ENCODE results near the gene RIMS4.

Gene RIMS4

DNA sequence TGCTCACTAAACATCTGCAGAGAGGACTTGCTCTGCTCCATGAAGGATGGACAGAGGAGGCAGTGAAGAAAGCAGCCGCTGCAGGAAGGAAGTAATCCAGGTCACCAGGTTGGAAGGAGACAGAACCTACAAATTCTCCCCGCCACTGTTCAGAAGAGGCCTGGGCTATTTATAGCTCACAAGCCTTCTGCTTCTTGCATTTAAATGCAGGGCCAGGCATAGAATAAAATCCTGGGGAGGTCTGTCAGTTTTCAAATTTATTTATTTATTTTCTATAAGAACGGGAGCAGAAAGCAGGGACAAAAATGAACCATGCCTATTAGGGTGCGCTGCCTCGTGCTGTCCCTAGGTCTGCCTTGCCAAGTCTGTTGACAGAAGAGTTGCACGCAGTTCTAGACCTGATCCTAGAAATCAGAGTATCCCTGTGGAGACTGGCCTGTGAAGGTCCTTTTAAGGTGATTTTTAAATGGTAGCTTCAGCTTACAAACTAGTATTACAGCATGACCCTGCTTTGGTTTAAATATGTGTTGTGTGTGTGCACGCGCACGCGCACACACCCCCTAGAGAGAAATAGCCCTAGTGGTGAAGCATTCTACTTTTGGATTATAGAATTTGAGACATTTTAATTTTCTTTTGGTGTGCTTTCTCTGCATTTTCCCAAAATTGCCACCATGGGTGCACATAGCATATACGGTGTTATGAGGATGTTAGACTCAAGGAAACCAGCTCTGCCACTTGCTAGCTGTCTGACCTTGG is 19.5 kb downstream of the RIMS4 start:
- Histone ChIP-seq H3K27me3 (ENCODE audit: control insufficient read depth, insufficient read depth, low read length) (peaks cover 61% of the 10 kb centered on the region), H3K4me3 (ENCODE audit: low read length) (no peak overlapping the region), H3K4me1 (ENCODE audit: control insufficient read depth, insufficient read depth, low read length) (no peaks in the 10 kb centered on the region), H3K9ac (ENCODE audit: low read depth, low read length) (no peak overlapping the region), H3K36me3 (ENCODE audit: insufficient read depth, low read length) (no peaks in the 10 kb centered on the region), H3K9me3 (replicated peaks; ENCODE audit: low read length) (no peaks in the 10 kb centered on the region), H3K4me2 (ENCODE audit: low read length) (no peak overlapping the region)

DNA sequence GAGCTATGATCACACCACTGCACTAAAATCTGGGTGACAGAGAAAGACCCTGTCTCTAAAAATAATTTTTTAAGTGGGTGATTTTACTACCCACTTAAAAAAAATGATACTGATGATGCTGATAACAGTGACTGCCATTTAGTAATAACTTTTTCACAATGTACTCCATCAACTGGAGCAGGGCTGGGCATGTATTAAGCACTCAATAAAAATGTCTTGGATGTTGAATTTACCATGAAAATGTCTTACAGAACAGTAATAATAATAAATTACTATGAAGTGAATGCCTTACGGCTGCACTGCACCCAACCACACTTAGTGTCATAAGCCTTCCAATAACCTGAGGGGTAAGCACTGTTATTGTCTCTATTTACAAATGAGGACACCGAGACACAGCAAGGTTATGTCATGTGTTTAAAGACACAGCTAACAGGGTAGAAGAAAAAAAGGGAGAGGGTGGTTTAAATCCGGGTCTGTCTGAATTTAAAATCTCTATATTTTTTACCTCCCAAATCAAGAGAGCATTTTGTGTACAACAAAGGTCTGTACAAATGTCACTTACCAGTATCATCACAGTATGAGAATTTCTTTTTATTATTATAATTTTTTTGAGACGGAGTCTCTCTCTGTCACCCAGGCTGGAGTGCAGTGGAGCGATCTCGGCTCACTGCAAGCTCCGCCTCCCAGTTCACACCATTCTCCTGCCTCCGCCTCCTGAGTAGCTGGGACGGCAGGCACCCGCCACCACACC is 21.5 kb downstream of the RIMS4 start:
- Histone ChIP-seq H3K4me1 (ENCODE audit: control insufficient read depth, insufficient read depth, low read length) (no peaks in the 10 kb centered on the region), H3K9me3 (replicated peaks; ENCODE audit: low read length) (no peaks in the 10 kb centered on the region), H3K27me3 (ENCODE audit: control insufficient read depth, insufficient read depth, low read length) (peaks cover 62% of the 10 kb centered on the region), H3K4me2 (ENCODE audit: low read length) (no peak overlapping the region), H3K4me3 (ENCODE audit: low read length) (no peak overlapping the region), H3K9ac (ENCODE audit: low read depth, low read length) (no peak overlapping the region), H3K36me3 (ENCODE audit: insufficient read depth, low read length) (no peaks in the 10 kb centered on the region)

DNA sequence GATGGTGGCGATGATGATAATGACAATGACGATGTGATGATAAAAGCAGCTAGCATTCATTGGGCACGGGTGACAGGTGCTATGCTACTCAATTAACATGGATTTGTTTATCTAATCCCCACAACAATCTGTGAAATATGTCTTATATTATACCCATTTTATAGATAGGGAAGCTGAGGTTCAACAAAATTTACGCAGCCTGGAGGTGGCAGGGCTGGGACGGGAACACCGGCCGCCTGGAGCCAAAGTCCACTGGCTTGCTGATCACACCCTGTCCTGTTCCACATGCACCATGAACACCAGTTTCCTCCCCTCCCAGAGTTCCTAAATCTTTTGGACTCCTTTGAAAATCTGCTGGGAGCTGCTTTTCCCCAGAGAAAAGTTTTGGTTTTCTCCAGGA is 23.0 kb downstream of the RIMS4 start:
- no peaks in the 10 kb centered on the region for H3K36me3 ChIP-seq (ENCODE audit: insufficient read depth, low read length)
- H3K9ac ChIP-seq (ENCODE audit: low read depth, low read length), result no peak overlapping the region
- H3K4me3 ChIP-seq (ENCODE audit: low read length), result no peak overlapping the region
- H3K4me2 ChIP-seq (ENCODE audit: low read length), result no peak overlapping the region
- peaks cover 60% of the 10 kb centered on the region for H3K27me3 ChIP-seq (ENCODE audit: control insufficient read depth, insufficient read depth, low read length)
- H3K4me1 ChIP-seq (ENCODE audit: control insufficient read depth, insufficient read depth, low read length), result no peaks in the 10 kb centered on the region
- no peaks in the 10 kb centered on the region for H3K9me3 ChIP-seq (replicated peaks; ENCODE audit: low read length)

DNA sequence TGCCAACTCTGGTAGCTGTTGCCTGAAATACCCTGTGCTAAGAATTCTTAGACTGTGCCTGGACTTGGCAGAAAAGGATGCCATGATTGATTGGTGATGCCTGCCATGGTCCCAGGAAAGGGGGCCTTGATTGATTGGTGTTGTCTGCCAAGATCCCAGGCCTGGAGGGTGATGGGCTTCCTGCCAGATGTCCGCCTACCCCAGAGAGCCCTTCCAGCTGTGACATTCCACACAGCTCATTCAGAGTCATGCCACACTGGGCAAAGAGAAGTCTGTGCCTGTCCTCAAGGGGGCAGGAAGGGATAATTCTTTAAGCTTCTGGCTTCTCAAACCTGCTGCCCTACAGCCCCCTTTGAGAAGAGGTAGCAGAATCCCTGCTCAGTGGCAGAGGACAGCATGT is 24.6 kb downstream of the RIMS4 start:
- no peaks in the 10 kb centered on the region for H3K36me3 ChIP-seq (ENCODE audit: insufficient read depth, low read length)
- no peak overlapping the region for H3K9ac ChIP-seq (ENCODE audit: low read depth, low read length)
- H3K9me3 ChIP-seq (replicated peaks; ENCODE audit: low read length), result no peaks in the 10 kb centered on the region
- no peak overlapping the region for H3K4me3 ChIP-seq (ENCODE audit: low read length)
- H3K4me1 ChIP-seq (ENCODE audit: control insufficient read depth, insufficient read depth, low read length), result no peaks in the 10 kb centered on the region
- H3K4me2 ChIP-seq (ENCODE audit: low read length), result no peak overlapping the region
- peaks cover 62% of the 10 kb centered on the region for H3K27me3 ChIP-seq (ENCODE audit: control insufficient read depth, insufficient read depth, low read length)

DNA sequence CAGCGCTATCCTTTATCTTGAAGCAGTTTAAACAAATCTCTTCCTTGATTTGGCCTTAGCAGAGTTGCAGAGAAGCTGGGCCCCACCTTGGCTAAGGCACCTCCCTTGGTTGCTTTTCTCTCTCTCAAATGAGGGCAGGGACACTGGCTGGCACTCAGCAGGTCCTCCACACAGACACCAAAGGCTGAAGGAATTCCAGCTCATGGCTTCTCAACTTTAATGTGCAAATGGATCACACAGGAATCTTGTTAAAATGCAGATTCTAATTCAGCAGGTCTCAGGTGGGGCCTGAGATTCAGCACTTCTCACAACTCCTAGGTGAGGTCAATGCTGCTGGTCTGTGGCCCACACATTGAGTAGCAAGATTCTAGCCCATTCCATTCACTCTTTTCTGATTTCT is 25.7 kb downstream of the RIMS4 start:
- Histone ChIP-seq H3K9ac (ENCODE audit: low read depth, low read length) (no peak overlapping the region), H3K4me2 (ENCODE audit: low read length) (no peak overlapping the region), H3K27me3 (ENCODE audit: control insufficient read depth, insufficient read depth, low read length) (peaks cover 53% of the 10 kb centered on the region), H3K36me3 (ENCODE audit: insufficient read depth, low read length) (no peaks in the 10 kb centered on the region), H3K4me1 (ENCODE audit: control insufficient read depth, insufficient read depth, low read length) (no peaks in the 10 kb centered on the region), H3K9me3 (replicated peaks; ENCODE audit: low read length) (no peaks in the 10 kb centered on the region), H3K4me3 (ENCODE audit: low read length) (no peak overlapping the region)

DNA sequence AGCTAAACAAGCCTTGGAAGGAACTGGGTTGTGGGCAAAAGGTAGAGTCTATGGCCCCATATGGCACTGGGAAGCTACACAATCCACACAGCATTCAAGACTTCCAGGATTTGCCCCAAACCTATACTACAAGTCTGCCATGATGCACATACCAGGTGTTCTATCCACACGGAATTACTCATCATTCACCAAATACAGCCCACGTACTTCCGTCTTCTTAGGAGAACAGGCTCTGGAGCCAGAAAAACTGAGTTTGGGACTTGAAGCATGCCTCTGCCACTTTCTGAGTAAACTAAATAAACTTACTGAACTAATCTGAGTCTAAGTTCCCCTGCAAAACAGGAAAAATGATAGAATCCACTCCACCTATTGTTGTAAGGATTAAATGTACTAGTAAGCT is 28.6 kb downstream of the RIMS4 start:
- no peak overlapping the region for H3K4me3 ChIP-seq (ENCODE audit: low read length)
- H3K36me3 ChIP-seq (ENCODE audit: insufficient read depth, low read length), result no peaks in the 10 kb centered on the region
- no peaks in the 10 kb centered on the region for H3K4me1 ChIP-seq (ENCODE audit: control insufficient read depth, insufficient read depth, low read length)
- no peaks in the 10 kb centered on the region for H3K9me3 ChIP-seq (replicated peaks; ENCODE audit: low read length)
- no peak overlapping the region for H3K9ac ChIP-seq (ENCODE audit: low read depth, low read length)
- H3K27me3 ChIP-seq (ENCODE audit: control insufficient read depth, insufficient read depth, low read length), result peaks cover 33% of the 10 kb centered on the region
- H3K4me2 ChIP-seq (ENCODE audit: low read length), result no peak overlapping the region

DNA sequence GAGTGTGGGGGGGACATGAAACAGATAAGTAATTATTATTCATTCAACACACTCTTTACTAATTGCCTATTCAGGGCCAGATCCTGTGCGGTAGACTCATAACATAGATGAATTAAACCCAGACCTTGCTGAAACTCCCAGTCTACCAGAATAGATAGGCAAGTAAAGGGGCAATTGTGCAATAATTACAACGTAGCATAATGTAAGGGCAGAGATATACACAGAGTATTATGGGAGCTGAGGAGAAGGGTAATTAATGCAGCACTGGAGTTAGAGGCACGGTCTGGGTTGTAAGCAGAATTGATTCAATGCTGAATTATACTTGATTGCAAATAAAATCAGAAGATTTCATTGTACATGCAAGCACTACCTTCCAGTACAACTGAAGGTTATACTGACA is 29.2 kb downstream of the RIMS4 start:
- H3K9me3 ChIP-seq (replicated peaks; ENCODE audit: low read length), result no peaks in the 10 kb centered on the region
- peaks cover 27% of the 10 kb centered on the region for H3K27me3 ChIP-seq (ENCODE audit: control insufficient read depth, insufficient read depth, low read length)
- no peak overlapping the region for H3K4me3 ChIP-seq (ENCODE audit: low read length)
- H3K36me3 ChIP-seq (ENCODE audit: insufficient read depth, low read length), result no peaks in the 10 kb centered on the region
- H3K4me2 ChIP-seq (ENCODE audit: low read length), result no peak overlapping the region
- no peak overlapping the region for H3K9ac ChIP-seq (ENCODE audit: low read depth, low read length)
- H3K4me1 ChIP-seq (ENCODE audit: control insufficient read depth, insufficient read depth, low read length), result no peaks in the 10 kb centered on the region

DNA sequence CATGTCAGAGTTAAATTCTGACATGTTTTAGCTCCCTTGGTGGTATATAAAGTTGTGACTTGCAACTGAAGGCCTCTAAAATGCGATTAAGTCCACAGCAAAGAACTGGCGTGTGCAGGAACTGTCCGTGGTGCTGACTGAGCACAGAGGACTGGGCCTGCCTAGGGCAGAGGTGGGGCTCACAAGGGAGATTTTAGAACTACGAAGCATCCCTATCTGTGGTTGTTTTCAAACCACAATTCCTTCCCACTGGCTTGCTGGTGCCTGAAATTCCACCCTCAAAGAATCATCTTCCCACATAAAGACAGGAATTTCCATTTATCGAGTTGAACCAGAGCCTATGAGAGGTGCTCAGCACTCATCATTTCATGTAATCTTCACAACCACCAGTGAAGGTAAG is 30.1 kb downstream of the RIMS4 start:
- H3K9ac ChIP-seq (ENCODE audit: low read depth, low read length), result no peak overlapping the region
- H3K9me3 ChIP-seq (replicated peaks; ENCODE audit: low read length), result no peaks in the 10 kb centered on the region

DNA sequence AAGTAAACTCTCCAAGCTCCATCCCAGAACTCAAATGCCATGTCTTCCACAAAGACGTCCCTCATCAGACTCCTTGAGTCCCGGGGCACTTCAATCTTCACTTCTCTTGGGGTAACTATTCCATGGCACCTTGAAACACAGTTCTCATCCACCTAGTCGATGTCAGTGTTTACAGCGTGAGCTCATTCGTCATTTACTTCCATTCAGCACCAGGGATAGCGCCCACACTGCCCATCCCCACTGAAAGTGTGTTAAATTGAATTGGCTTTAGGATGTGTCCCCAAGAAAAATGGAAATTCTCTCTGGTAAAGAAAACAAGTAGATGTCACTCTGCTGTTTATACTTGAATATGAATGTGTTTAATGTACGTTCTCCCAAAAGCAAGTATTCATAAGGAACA is 33.4 kb downstream of the RIMS4 start:
- no peaks in the 10 kb centered on the region for H3K9me3 ChIP-seq (replicated peaks; ENCODE audit: low read length)
- H3K36me3 ChIP-seq (ENCODE audit: insufficient read depth, low read length), result no peaks in the 10 kb centered on the region
- H3K4me1 ChIP-seq (ENCODE audit: control insufficient read depth, insufficient read depth, low read length), result no peaks in the 10 kb centered on the region
- no peak overlapping the region for H3K4me3 ChIP-seq (ENCODE audit: low read length)
- H3K27me3 ChIP-seq (ENCODE audit: control insufficient read depth, insufficient read depth, low read length), result peaks cover 9% of the 10 kb centered on the region
- H3K9ac ChIP-seq (ENCODE audit: low read depth, low read length), result no peak overlapping the region
- H3K4me2 ChIP-seq (ENCODE audit: low read length), result no peak overlapping the region

More for the DNA sequence above, 30.1 kb downstream of the RIMS4 start:
- Histone ChIP-seq H3K27me3 (ENCODE audit: control insufficient read depth, insufficient read depth, low read length) (peaks cover 21% of the 10 kb centered on the region), H3K4me2 (ENCODE audit: low read length) (no peak overlapping the region), H3K4me1 (ENCODE audit: control insufficient read depth, insufficient read depth, low read length) (no peaks in the 10 kb centered on the region), H3K4me3 (ENCODE audit: low read length) (no peak overlapping the region), H3K36me3 (ENCODE audit: insufficient read depth, low read length) (no peaks in the 10 kb centered on the region)

DNA sequence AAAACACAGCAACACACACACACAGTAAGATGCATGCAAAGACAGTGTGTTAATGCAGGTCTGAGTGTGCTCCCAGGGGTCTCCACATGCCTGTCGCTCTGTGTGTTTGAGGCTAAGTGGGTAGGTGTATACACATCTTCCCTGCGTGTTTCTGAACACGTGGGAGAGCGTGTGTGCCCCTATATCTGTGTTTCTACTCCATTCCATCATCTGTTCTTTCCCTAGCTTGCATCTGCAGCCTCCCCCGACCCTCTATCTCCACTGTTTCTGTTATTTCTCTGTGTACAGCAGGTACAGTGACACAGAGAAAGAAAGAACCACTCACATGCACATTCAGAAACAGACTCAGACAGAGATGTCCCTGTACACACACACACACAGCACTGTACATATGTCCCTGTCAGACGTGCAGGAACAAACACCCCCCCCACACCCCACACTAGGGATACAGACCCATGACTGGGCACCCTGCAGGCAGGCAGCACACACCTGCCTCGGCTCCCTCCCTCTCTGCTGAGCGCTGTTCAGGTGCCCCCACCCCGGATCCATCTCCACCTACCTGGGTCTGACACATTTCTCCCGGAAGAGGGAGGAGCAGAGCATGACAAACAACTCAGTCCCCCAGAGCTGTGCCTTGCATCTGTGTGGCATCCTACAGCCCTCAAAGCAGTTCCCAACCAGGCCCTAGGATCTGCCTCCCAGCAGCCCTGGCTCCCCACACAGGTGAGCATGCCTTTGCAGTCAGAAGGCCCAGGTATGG is 37.1 kb downstream of the RIMS4 start:
- Histone ChIP-seq H3K27me3 (ENCODE audit: control insufficient read depth, insufficient read depth, low read length) (peaks cover 37% of the 10 kb centered on the region), H3K9ac (ENCODE audit: low read depth, low read length) (no peak overlapping the region), H3K4me1 (ENCODE audit: control insufficient read depth, insufficient read depth, low read length) (no peaks in the 10 kb centered on the region), H3K4me2 (ENCODE audit: low read length) (no peak overlapping the region), H3K9me3 (replicated peaks; ENCODE audit: low read length) (no peaks in the 10 kb centered on the region), H3K4me3 (ENCODE audit: low read length) (no peak overlapping the region), H3K36me3 (ENCODE audit: insufficient read depth, low read length) (no peaks in the 10 kb centered on the region)

DNA sequence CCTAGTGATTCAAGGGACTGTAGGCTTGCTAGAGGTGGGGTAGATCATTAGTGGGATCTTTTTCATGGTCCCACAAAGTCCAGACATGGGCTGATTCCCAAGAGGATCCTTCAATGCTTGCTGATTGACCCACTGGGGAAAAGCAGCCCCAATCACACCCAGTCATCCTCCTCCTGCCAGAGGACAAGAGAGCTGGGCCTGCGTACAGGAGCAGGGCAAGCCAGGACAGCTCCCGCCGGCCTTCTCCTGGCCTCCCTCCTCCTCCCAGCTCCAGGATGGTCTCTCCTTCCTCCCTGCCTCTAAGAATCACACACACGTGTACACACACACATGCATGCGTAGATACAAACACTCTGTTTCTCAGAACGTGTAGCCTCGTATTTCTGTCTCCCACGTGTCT is 37.7 kb downstream of the RIMS4 start:
- H3K27me3 ChIP-seq (ENCODE audit: control insufficient read depth, insufficient read depth, low read length), result peaks cover 43% of the 10 kb centered on the region
- H3K4me2 ChIP-seq (ENCODE audit: low read length), result no peak overlapping the region
- no peaks in the 10 kb centered on the region for H3K4me1 ChIP-seq (ENCODE audit: control insufficient read depth, insufficient read depth, low read length)
- H3K4me3 ChIP-seq (ENCODE audit: low read length), result no peak overlapping the region
- no peaks in the 10 kb centered on the region for H3K9me3 ChIP-seq (replicated peaks; ENCODE audit: low read length)
- no peaks in the 10 kb centered on the region for H3K36me3 ChIP-seq (ENCODE audit: insufficient read depth, low read length)
- no peak overlapping the region for H3K9ac ChIP-seq (ENCODE audit: low read depth, low read length)

Data from skeletal muscle satellite cell (primary cell).